Hematopoietic multipotent progenitor cell treated with erythropoietin and hydrocortisone succinate and interleukin-3 and kit ligand, for 15 days (in vitro differentiated cells): Measurements from ENCODE around the gene TARS1.
A peak's percentile ranks its signal among the peaks of the same experiment; 100 is the strongest.

Experiments used
- DNase-seq: peaks from one replicate; pipeline ENCODE4 v3.0.0-alpha.2; 2015; ENCODE audit warnings: low spot score

Gene TARS1

DNA sequence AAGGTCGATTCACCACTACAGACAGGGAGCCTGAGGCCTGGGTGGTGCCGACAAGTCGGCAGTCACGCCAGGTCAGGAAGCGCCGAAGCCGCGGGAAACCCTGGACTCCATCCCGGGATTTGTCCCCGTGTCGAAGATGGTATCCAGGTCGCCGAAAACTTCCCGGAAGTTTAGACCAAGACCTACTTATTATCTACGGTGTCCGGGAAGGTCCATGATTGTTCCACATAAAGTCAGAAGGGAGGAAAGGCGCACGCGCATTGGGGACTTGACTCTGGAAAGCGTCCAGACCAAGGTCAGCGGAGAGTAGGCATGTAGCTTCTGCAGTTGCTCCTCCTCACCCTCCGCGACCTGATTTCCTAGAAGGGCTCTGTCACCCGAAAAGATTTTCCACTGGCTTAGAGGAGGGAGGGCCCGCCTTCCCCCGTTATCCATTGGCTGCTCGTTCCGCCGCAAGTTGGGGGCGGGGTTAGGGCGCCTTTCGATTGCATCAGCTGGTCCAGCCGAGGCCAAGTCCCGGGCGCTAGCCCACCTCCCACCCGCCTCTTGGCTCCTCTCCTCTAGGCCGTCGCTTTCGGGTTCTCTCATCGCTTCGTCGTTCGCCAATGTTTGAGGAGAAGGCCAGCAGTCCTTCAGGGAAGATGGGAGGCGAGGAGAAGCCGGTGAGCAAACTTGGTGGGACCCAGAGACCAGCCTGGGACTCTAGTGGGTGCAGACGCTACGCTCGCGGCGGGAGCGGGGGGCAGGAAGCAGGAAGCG, at the start of gene TARS1:
TARS1 (plus strand) TSS at position 484 of the 759 bp plus-strand sequence; CDS start at position 606, 122 bp downstream.
- peak; percentile 99 for DNase-seq

DNA sequence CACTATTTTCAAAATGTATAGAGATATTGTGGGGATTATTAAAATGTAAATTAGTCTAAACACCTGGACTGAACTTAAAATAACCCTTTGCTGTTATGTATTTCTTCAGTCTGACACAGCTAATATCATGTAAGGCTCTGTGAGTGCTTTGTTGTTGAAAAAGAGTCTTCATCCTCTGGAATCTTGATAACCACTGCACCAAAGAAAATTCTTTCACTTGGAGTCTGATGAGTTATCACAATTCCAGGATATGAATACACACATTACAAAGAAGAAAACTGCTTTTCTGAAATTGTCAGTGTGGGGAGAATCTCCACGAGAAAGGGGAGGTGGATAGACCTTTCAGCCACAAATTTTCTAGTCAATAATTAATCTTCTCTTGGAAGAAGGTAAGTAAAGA, 42.3 kb upstream of the TARS1 start:
- DNase-seq = no peak

GRCh38 chr5:33400675-33401074, 40.1 kb upstream of the TARS1 start:
- DNase-seq = no peak

GRCh38 chr5:33401482-33402390, 39.0 kb upstream of the TARS1 start:
- DNase-seq = no peak

DNA sequence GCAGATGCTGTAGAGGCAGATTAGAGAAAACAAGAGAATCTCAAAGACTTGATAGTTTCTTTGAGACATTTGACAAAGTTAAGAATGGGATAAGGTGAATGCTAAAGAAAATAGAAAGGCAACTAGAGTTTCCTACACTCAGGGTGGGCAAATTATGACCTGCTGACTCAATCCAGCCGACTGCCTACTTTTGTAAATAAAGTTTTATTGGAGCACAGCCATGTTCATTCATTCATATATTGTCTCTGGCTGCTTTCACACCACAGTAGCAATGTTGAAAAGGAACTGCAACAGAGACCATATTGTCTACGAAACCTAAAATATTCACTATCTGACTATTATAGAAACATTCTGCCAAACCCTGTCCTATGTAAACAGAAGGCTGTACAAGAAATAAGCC, 37.6 kb upstream of the TARS1 start:
- DNase-seq = no peak

GRCh38 chr5:33408816-33409215, 31.9 kb upstream of the TARS1 start:
- DNase-seq = no peak

DNA sequence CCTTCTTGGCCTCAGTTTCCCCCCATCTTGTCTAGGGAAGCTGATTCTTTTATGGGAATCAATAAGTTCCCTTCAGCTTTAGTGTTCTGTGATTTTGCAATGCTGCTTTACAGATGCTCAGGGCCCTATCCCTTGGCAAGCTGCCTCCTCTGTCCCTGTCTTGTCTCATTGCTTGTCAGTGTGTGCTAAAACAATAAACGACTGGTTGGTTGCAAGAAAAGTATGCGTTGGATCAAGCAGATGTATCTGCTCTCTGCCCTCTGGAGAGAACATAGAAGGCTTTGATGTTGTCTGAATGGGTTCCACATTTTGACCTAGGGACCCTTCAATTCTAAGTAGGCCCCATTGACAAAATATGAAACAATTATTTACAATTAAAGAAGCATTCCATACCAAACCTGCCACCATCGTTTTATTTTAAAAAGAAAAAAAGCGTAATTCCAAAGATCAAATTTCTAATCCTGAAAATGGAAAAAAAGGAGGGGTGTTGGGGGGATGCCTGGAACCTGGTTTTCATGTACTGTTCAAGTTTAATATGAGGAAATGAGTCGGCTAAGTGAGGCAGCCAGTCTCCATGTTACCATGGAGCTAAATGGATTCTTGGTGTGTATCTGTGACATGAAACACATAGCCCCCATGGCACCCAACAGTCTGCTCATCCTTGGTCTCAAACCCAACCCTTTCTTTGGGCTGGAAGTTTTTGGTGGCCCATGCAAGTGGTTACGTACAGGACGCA, 31.2 kb upstream of the TARS1 start:
- DNase-seq = no peak

GRCh38 chr5:33410221-33410620, 30.5 kb upstream of the TARS1 start:
- no peak for DNase-seq

DNA sequence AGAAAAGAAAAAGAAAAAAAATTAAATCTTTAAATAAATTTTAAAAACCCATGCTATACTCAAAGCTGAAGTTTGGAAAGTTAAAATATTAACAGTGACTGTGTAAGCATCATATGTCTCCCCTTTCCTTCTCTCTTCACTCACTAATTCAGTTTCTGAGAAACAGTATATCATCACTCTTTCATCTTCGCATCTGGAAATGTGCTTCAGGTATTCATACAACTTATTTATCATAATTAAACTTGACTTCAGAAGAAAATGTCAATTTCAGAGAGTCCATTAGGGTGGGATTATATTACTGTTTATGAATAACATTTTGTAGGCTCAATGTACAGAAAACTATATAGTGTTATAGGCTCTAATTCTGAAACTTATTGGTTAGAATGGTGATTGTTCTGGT, 29.3 kb upstream of the TARS1 start:
- no peak for DNase-seq

GRCh38 chr5:33415811-33416354, 24.9 kb upstream of the TARS1 start:
- DNase-seq = no peak

GRCh38 chr5:33417632-33418031, 23.1 kb upstream of the TARS1 start:
- no peak for DNase-seq

- DNase-seq = no peak
Measured at GRCh38 chr5:33420946-33421345, 19.8 kb upstream of the TARS1 start.

DNA sequence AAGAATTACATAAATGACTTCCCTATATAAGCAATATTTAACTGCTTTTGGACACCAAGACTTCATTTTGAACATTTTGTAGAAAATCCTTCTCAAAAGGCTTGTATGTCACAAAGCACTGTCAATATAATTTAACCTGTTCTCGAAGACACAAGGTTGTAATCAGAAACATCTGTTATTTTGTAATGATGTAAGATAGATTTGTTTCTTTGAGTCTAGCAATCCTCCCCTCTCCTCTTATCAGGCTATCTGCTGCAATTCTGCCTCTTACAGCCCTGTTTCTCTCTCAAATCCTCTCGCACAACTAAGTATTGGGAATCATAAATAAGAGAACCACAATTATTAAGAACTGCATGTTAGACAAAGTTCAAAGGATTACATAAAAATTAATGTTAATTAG, 18.6 kb upstream of the TARS1 start:
- DNase-seq = no peak

GRCh38 chr5:33423018-33423630, 17.6 kb upstream of the TARS1 start:
- no peak for DNase-seq

GRCh38 chr5:33425314-33425713, 15.5 kb upstream of the TARS1 start:
- no peak for DNase-seq

GRCh38 chr5:33430983-33431382, 9.8 kb upstream of the TARS1 start:
- no peak for DNase-seq

DNA sequence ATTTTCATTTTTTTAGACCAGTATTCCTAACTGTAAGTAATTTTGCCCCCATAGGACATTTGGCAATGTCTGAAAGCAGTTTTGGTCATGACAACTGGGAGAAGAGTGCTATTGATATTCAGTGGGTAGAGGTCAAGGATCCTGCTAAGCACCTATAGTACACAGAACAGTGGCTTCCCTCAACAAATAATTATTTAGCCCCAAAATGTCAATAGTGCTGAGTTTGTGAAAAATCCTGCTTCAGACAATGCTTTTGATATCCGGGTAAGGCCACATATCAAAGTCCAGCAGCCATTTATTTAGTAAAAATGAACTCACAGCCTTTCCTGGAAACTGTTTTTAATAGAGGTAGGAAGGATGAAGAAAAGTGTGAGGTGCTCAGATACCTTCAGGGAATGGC, 8.1 kb upstream of the TARS1 start:
- DNase-seq = no peak

- no peak for DNase-seq
Measured at GRCh38 chr5:33433303-33434240, 7.2 kb upstream of the TARS1 start.

DNA sequence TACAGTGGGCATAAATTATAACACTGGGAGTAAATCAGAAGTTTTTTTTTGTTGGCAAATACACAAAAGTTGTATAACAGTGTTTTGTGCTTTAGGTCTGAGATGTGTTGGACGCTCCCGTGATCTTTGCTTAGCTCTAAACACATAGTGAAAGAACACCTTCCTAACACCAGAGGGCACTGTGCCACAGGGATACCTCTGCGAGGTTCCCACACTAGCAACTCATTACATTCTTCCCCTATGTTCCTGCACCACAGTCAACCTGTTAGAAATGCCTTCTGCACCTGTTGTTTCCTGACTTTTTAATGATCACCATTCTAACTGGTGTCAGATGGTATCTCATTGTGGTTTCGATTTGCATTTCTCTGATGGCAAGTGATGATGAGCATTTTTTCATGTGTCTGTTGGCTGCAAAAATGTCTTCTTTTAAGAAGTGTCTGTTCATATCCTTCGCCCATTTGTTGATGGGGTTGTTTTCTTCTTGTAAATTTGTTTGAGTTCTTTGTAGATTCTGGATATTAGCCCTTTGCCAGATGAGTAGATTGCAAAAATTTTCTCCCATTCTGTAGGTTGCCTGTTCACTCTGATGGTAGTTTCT, 4.8 kb upstream of the TARS1 start:
- peak; percentile 79 for DNase-seq

GRCh38 chr5:33438996-33439395, 1.8 kb upstream of the TARS1 start:
- DNase-seq = no peak
